ENCODE measurements around the gene FAM118B. TPM values are rescaled to one million over a fixed set of nuclear protein-coding genes. Genes with fewer than 3 reads are reported as not detected.

FAM118B gene
- total RNA-seq, 1 experiment from 2014 or later, result 13.1 TPM

GRCh38 chr11:126219547-126219946 is 8.0 kb downstream of the FAM118B start:
- no TSS peak for BruUV-seq (replicated peaks)
- intact Hi-C loops (cut with micrococcal nuclease; ENCODE audit: unreplicated experiment), result no loop called here
- POLR2A ChIA-PET (ENCODE audit: unreplicated experiment), result no interaction called here
- Histone ChIP-seq H3K4me3 (no peak overlapping the region), H3K4me1 (replicated peaks; ENCODE audit: insufficient read depth) (no peaks in the 10 kb centered on the region), H3K9me3 (ENCODE audit: insufficient read depth, low read depth) (no peaks in the 10 kb centered on the region), H3K4me2 (no peak overlapping the region), H3F3A (ENCODE audit: insufficient read depth, low read depth) (0 out of 2 replicates have a peak, but pooled peaks cover 7% of the 10 kb centered on the region), H3K27ac (no peak overlapping the region), H3K27me3 (ENCODE audit: insufficient read depth, low read depth) (no peaks in the 10 kb centered on the region), H3K9me2 (ENCODE audit: insufficient read depth) (no peaks in the 10 kb centered on the region), H4K20me1 (ENCODE audit: insufficient read depth) (no peaks in the 10 kb centered on the region), H3K36me3 (ENCODE audit: low read depth) (no peaks in the 10 kb centered on the region), H3K79me2 (ENCODE audit: low read depth) (peaks cover 30% of the 10 kb centered on the region; the same call in 1 of the 2 replicates), H2AFZ (no peak overlapping the region)
- TF ChIP-seq CTCF (conservative IDR thresholded peaks at IDR 0.05) (no peak), EZH2 (IDR thresholded peaks at IDR 0.05; ENCODE audit: low read depth) (no peak)
- DNase-seq, result no peak
- CTCF ChIA-PET, result no interaction called here

DNA sequence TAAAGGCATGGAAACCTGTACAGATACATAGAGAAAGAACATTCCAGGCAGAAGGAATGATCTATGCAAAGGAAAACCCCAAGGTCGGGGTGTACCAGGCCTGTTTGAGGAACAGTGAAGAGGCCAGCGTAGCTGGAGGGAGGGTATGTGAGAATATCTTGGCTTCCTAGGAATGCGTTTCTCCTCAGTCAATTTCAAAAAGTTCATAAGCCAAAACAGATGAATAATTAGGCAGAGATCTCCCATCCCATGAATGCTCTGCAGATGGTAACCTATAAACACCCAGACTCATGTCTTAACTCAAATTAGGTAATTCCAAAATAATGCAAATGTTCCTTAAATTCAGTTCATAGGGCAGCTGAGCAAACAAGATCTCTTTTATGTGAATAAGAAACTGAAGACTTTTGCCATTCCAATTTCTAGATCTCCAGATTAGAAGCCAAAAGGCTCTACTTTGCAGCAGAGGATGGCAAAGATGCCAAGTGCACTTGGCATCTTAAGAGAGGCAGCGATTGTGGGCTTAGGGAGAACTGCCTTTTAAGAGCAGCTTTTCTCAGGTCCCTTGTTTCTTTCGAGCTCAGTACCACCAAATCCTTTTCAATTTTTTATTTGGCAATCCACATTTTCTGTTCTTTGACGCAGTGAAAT is 13.2 kb downstream of the FAM118B start:
- Histone ChIP-seq H3K4me3 (no peak overlapping the region), H3K9me3 (ENCODE audit: insufficient read depth, low read depth) (no peaks in the 10 kb centered on the region), H3K79me2 (ENCODE audit: low read depth) (0 out of 2 replicates have a peak, but pooled peaks cover 9% of the 10 kb centered on the region), H3K27ac (no peak overlapping the region), H3F3A (ENCODE audit: insufficient read depth, low read depth) (no peaks in the 10 kb centered on the region), H3K4me2 (no peak overlapping the region), H3K27me3 (ENCODE audit: insufficient read depth, low read depth) (no peaks in the 10 kb centered on the region), H3K36me3 (ENCODE audit: low read depth) (no peaks in the 10 kb centered on the region), H4K20me1 (ENCODE audit: insufficient read depth) (no peaks in the 10 kb centered on the region), H3K4me1 (replicated peaks; ENCODE audit: insufficient read depth) (no peaks in the 10 kb centered on the region), H3K9me2 (ENCODE audit: insufficient read depth) (no peaks in the 10 kb centered on the region), H2AFZ (no peak overlapping the region)
- no peak for DNase-seq
- BruUV-seq (replicated peaks), result no TSS peak
- TF ChIP-seq CTCF (conservative IDR thresholded peaks at IDR 0.05), result no peak
- TF ChIP-seq EZH2 (IDR thresholded peaks at IDR 0.05; ENCODE audit: low read depth), result no peak
- ChIA-PET CTCF (no interaction called here), POLR2A (ENCODE audit: unreplicated experiment) (no interaction called here)
- intact Hi-C loops (cut with micrococcal nuclease; ENCODE audit: unreplicated experiment), result no loop called here

GRCh38 chr11:126225295-126225665 is 13.7 kb downstream of the FAM118B start:
- H3F3A ChIP-seq (ENCODE audit: insufficient read depth, low read depth), result no peaks in the 10 kb centered on the region
- no peak for DNase-seq
- ChIA-PET CTCF (no interaction called here), POLR2A (ENCODE audit: unreplicated experiment) (interaction anchor here (0.7 kb wide), 1 partner anchor 93 kb away, joined by 3 read pairs; no protein-coding TSS in a partner anchor)
- 0 out of 2 replicates have a peak, but pooled peaks cover 4% of the 10 kb centered on the region for H3K79me2 ChIP-seq (ENCODE audit: low read depth)
- no peak overlapping the region for H3K4me3 ChIP-seq
- no peaks in the 10 kb centered on the region for H4K20me1 ChIP-seq (ENCODE audit: insufficient read depth)
- H3K4me2 ChIP-seq, result no peak overlapping the region
- no TSS peak for BruUV-seq (replicated peaks)
- no peaks in the 10 kb centered on the region for H3K9me3 ChIP-seq (ENCODE audit: insufficient read depth, low read depth)
- no peak overlapping the region for H3K27ac ChIP-seq
- H2AFZ ChIP-seq, result no peak overlapping the region
- no peaks in the 10 kb centered on the region for H3K27me3 ChIP-seq (ENCODE audit: insufficient read depth, low read depth)
- no peaks in the 10 kb centered on the region for H3K9me2 ChIP-seq (ENCODE audit: insufficient read depth)
- no peak for TF ChIP-seq CTCF (conservative IDR thresholded peaks at IDR 0.05)
- TF ChIP-seq EZH2 (IDR thresholded peaks at IDR 0.05; ENCODE audit: low read depth), result no peak
- H3K36me3 ChIP-seq (ENCODE audit: low read depth), result no peaks in the 10 kb centered on the region
- intact Hi-C loops (cut with micrococcal nuclease; ENCODE audit: unreplicated experiment), result no loop called here
- H3K4me1 ChIP-seq (replicated peaks; ENCODE audit: insufficient read depth), result no peaks in the 10 kb centered on the region

Data from PC-9 (cell line).